Body of pancreas (tissue), 4 donors: ENCODE results near the gene ARHGEF11.

Source experiments
- POLR2A ChIP-seq, 3 donors: fragments of 450-650 bp; IDR thresholded peaks; one replicate each; pipeline ENCODE4 v1.6.1; 2016; ENCODE audit warnings: antibody characterized with exemption in 3 of 3, mild to moderate bottlenecking in 2 of 3
- TF ChIP-seq, protein P1 (sequence below), 7 experiments: fragments of 450-650 bp in 4 of 7; fragments of 200-600 bp in 3 of 7; sonication (generic) in 3 of 7; IDR thresholded peaks; one replicate each; pipeline ENCODE4 v1.5.1; 2016 to 2019; ENCODE audit warnings: antibody characterized with exemption in 7 of 7

DNA sequence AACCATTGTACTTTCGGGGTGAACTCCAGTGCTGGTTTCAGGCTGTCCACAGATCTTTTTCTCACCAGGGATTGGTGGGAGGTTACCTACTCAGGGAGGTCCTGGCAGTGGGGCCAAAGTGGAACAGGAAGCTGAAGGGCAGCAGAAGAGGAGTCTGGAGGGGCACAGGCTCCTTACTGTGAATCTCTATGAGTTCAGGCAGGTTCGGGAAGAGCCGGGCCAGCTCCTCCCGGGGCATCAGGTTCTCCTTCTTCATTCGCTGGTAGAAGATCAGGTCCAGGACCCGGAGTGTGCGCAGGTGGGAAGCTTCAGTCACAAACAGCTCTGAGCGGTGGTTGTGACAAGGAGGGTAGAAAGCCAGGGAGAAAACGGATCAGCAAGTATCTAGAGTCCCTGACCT is 98.4 kb downstream of the ARHGEF11 start:
- TF ChIP-seq, protein P1, sequence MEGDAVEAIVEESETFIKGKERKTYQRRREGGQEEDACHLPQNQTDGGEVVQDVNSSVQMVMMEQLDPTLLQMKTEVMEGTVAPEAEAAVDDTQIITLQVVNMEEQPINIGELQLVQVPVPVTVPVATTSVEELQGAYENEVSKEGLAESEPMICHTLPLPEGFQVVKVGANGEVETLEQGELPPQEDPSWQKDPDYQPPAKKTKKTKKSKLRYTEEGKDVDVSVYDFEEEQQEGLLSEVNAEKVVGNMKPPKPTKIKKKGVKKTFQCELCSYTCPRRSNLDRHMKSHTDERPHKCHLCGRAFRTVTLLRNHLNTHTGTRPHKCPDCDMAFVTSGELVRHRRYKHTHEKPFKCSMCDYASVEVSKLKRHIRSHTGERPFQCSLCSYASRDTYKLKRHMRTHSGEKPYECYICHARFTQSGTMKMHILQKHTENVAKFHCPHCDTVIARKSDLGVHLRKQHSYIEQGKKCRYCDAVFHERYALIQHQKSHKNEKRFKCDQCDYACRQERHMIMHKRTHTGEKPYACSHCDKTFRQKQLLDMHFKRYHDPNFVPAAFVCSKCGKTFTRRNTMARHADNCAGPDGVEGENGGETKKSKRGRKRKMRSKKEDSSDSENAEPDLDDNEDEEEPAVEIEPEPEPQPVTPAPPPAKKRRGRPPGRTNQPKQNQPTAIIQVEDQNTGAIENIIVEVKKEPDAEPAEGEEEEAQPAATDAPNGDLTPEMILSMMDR (IDR thresholded peaks at IDR 0.05): no peak
- TF ChIP-seq POLR2A (IDR thresholded peaks at IDR 0.05): no peak
